ENCODE results near the gene POU5F1. TPM values are rescaled to one million over a fixed set of nuclear protein-coding genes. Genes with fewer than 3 reads are reported as not detected.
A peak's percentile ranks its signal among the peaks of the same experiment; 100 is the strongest.
"Not testable (repeated sequence)": the region's sequence is repeated elsewhere in the genome, so short reads cannot be mapped to it uniquely, and the experiment has no call there.

POU5F1 gene
- total RNA-seq, 1 donor from 2014 or later: 0.69 TPM

DNA sequence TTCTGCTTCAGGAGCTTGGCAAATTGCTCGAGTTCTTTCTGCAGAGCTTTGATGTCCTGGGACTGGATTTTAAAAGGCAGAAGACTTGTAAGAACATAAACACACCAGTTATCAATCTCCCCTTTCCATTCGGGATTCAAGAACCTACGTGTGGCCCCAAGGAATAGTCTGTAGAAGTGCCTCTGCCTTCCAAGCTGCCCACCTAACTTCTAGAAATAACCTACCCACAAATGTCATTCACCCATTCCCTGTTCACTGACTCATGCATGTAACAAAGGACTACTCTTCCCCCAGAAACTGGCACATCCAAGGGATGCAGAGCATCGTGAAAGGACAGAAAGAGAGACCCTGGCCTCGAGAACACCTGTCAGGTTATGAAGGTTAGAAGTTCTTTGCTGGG lies 4.5 kb downstream of the POU5F1 start:
- no peak for DNase-seq

- not testable (repeated sequence) for DNase-seq
Observed at GRCh38 chr6:31165064-31165832, 5.2 kb downstream of the POU5F1 start.

- DNase-seq: not testable (repeated sequence)
Observed at GRCh38 chr6:31164475-31165063, 5.9 kb downstream of the POU5F1 start.

DNA sequence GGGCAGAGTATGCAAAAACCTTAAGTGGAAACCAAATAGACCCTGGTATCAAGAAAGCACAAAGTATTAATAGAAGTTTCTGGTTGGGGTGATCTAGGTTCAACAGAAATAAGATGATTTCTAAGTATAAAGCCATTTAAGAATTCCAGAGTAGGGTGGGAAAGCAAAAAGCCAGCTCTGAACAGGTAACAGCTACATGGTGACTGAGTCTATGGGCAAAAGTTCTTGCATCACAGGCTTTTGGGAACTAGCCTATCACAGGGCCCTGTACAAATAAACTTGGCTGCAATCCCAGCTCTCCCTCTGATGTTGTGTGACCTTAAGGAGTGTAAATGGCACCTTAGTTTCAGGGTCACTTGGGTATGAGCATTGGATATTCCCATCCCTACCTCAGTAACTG lies 6.6 kb downstream of the POU5F1 start:
- DNase-seq: no peak

- DNase-seq: no peak
Observed at GRCh38 chr6:31162463-31163165, 7.9 kb downstream of the POU5F1 start.

DNA sequence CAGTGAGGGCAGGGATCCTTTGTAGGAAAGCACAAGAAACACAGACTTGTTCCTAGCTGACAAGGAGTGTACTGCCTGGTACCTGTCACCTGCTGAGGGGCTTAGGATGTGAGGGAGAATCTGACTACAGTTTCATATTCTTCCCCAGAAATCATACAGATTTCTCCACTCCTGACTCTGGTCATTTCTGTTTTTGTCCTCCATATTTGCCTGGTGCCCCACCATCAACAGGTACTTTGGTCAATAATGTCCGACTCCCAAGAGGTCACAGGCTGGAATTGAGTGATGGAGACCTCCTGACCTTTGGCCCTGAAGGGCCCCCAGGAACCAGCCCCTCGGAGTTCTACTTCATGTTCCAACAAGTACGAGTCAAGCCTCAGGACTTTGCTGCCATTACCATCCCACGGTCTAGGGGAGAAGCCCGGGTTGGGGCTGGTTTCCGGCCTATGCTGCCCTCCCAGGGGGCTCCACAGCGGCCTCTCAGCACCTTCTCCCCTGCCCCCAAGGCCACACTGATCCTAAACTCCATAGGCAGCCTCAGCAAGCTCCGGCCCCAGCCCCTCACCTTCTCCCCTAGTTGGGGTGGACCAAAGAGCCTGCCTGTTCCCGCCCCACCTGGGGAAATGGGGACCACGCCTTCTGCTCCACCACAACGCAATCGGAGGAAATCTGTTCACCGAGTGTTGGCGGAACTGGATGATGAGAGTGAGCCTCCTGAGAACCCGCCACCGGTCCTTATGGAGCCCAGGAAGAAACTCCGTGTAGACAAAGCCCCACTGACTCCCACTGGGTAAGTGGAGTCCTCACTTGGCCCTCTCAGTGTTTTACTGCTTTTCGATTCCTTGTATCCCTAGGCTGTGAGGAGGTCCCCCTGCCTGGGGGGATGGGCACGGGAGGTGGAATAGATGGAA lies 9.0 kb downstream of the POU5F1 start:
- DNase-seq: no peak

GRCh38 chr6:31158863-31159855 lies 11.3 kb downstream of the POU5F1 start:
- DNase-seq: no peak

GRCh38 chr6:31158140-31158862 lies 12.2 kb downstream of the POU5F1 start, which contains the start of gene TCF19:
Gene TCF19, plus strand, starts transcription at chr6:31158589. Its CDS starts 881 bp downstream, at chr6:31159470.
- DNase-seq: peak; percentile 99

DNA sequence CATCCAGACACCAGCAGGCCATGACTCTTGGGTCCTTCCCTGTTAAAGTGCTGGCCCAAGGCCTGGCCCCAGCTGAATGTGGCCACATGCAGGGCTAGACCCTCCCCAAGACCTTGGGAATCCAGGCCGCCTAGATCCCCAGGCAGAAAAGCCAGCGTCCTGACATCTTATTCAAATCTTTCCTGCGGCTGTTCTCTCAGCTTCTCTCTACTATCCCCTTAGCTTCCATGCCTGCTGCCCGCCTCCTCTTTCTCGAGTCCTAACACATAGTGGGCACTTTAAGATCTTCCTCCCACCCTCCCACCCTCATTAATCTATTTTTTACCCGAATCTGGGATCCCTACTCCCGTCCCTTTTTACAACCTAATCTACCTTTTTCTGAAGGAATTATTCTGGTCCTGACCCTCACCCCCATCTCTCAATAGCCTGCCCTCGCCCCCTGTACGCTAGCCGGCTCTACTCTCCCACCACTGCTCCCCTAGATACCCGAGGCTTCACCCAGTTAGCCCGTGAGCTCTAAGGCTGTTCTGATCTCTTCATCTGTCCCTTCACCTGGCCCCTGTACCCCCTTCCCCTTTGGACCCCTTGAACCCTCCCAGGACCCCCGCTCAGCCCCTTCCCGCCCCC lies 12.9 kb downstream of the POU5F1 start, which contains the start of gene CCHCR1:
Gene CCHCR1, minus strand, starts transcription at position 290 of the 627 bp plus-strand sequence. Its CDS starts 202 bp downstream, at position 88.
- no peak for DNase-seq

DNA sequence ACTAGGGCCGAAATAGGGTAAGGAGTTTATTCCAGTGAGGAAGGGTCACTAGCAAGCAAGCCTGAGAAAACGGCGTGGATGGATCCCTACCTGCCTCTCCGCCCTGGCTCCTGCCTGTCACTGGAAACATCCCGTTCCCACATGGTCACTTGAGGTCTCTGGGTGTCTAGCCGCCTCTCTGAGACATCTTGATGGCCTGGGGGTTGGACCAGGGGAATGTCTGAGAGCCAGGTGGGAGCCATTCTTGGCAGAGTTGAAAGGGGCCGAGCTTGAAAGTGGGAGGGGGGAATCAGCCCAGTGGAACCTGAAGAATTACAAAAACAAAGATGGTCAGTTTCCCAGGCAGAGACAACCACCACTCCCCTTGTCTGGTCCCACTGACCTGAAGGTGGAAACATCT lies 13.8 kb downstream of the POU5F1 start:
- DNase-seq: no peak

GRCh38 chr6:31154436-31154835 lies 16.0 kb downstream of the POU5F1 start:
- no peak for DNase-seq

DNA sequence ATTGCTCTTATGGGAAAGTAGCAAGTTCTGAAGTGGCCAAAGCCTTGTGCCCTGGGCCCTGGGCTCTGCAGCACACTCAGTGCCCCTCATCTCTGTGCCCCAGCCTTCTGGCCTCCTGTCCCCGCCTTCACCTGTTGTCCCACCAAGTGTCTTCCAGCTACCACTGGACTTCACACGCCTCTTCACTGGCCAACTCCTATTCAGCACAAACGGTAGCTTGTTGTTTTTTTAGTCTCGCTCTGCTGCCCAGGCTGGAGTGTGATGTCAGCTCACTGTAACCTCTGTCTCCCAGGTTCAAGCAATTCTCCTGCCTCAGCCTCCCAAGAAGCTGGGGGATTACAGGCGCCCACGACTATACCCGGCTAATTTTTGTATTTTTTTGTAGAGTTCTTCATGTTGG lies 17.7 kb downstream of the POU5F1 start:
- no peak for DNase-seq

DNA sequence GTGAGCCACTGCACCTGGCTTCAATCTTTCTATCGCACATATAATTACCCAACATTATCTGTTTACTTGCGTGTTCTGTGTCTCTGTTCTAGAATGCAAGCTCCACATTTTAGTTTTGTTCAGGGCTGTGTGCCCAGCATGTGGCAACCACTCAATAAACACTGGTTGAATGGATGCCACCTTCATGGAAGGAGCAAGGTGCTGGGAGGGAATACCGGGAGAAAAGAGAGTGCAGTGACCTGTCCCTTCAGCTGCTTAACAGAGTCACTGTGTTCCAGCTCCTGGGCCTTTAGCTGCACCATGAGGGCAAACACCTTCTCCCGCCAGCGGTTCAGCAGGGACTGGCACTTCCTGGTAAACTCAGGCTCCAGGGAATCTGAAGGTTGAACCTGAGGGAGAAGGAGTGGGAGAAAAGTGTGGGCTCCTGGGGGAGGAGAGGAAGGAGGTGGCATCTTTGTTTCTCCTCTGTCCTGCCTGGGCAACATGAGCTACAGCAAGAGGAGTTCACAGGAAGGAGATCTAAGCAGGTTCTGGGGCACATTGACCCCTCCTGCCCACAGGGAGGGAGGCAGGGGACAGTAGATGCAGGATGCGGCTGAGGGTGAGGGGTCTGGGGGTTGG lies 20.5 kb downstream of the POU5F1 start:
- DNase-seq: no peak

- no peak for DNase-seq
Observed at GRCh38 chr6:31145386-31145785, 25.1 kb downstream of the POU5F1 start.

DNA sequence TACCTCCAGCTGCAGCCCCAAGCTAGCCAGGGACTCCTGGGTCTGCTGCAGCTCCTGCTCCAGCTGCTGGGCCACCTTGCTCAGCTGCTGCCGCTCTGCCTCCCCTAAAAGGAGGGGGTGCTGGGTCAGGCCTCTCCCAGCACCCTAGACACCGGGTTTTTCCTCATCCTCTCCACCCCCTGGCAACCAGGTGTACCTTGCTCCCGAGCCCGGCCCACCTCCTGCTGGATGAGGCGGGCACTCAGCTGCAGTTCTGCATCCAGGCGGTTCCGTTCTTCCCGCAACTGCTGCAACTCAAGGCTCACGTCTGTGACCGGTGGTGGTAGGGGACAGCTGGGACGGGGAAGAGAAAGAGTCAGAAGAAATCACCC lies 25.5 kb downstream of the POU5F1 start:
- DNase-seq: no peak

DNA sequence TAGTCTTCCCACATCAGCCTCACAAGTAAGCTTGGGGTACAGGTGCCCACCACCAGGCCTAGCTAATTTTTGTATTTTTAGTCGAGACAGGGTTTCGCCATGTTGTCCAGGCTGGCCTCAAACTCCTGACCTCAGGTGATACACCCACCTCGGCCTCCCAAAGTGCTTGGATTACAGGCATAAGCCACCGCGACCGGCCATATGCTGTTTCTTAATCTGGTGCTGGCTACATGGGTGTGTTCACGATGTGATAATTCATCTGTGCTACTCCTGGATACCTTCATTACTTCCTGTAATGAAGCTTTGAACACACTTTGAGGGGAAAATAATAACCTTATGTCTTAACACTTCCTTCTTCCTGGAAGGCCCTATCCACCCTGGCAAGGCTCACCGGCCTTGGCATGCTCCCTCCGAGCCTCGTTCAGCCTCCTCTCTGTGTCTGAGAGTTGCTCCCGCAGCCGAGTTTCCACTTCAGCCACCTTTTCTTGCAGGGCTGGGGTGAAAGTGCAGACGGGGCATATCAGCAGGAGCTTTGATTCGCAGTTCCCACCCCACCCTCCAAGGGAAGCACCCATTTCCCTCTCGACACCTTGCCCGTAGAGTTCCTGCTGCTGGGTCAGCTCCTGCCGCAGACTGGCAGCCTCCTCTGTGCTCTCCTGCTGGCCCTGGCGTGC lies 26.0 kb downstream of the POU5F1 start:
- DNase-seq: no peak

GRCh38 chr6:31143148-31143547 lies 27.3 kb downstream of the POU5F1 start:
- no peak for DNase-seq

DNA sequence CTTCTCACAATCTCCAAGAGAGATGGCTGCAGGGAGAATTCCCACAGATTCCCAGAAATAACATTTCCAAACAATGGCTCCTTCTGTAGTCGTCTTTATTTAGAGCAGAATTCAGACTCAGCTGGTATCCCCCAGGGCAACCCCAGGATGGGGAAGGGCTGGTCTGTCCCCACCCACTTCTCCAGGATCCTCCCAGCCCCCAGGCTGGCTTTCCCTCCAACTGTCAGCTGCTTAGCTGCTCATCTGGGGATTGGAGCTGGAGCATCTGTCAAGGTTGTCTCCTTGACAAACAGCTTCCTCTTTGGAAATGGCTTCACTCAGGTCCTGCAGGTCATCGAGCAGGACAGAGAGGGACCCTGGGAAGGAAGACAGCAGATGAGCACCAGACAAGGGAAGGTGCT lies 28.1 kb downstream of the POU5F1 start:
- peak; percentile 45 for DNase-seq

- DNase-seq: no peak
Observed at GRCh38 chr6:31140643-31141042, 29.8 kb downstream of the POU5F1 start.

Measured in skin of body (tissue), 2 donors.